ENCODE measurements around the gene POLK. TPM values are rescaled to one million over a fixed set of nuclear protein-coding genes. Genes with fewer than 3 reads are reported as not detected.

POLK gene
- total and polyA plus RNA-seq, 8 donors = 3.7 to 145 (median 21.2) TPM

DNA sequence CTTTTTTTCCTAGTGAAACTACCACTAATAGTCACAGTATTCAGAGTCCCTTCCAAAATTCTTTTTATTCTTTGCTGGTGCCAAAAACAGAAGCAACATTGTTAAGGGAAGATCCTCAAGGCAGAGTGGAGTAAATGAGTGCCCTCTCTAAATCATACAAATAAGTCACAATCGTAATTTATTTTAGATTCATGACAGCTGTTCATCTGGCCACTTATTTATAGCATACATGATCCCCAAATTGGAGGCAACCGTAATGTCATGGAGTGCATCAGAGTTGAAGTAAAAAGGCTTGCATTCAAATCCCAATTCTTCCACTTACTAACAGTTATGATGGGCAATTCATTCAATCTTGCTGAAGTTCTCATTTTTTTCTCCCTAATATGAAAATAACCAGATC is 33.4 kb downstream of the POLK start:
- Histone ChIP-seq H3K36me3 (peaks cover 0 to 8% (median 4%) of the 10 kb centered on the region in 4 donors), H3K9me3 (no peaks in the 10 kb centered on the region), H3K4me3 (no peak overlapping the region), H3K27me3 (no peaks in the 10 kb centered on the region), H3K4me1 (no peaks in the 10 kb centered on the region), H3K27ac (no peak overlapping the region)
- no peak for DNase-seq
- no peak for TF ChIP-seq POLR2AphosphoS5 (IDR thresholded peaks at IDR 0.05)
- TF ChIP-seq, protein P1, sequence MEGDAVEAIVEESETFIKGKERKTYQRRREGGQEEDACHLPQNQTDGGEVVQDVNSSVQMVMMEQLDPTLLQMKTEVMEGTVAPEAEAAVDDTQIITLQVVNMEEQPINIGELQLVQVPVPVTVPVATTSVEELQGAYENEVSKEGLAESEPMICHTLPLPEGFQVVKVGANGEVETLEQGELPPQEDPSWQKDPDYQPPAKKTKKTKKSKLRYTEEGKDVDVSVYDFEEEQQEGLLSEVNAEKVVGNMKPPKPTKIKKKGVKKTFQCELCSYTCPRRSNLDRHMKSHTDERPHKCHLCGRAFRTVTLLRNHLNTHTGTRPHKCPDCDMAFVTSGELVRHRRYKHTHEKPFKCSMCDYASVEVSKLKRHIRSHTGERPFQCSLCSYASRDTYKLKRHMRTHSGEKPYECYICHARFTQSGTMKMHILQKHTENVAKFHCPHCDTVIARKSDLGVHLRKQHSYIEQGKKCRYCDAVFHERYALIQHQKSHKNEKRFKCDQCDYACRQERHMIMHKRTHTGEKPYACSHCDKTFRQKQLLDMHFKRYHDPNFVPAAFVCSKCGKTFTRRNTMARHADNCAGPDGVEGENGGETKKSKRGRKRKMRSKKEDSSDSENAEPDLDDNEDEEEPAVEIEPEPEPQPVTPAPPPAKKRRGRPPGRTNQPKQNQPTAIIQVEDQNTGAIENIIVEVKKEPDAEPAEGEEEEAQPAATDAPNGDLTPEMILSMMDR (IDR thresholded peaks at IDR 0.05) = no peak
- no peak for TF ChIP-seq EP300 (IDR thresholded peaks at IDR 0.05)
- no peak for TF ChIP-seq POLR2A (IDR thresholded peaks at IDR 0.05)
- intact Hi-C loops (cut with DNase I; ENCODE audit: low total_unique reads) = no loop called here
- WGBS, 5 donors = 82 to 94% (median 83%) methylated on average over 2 of the region's 2 CpGs

DNA sequence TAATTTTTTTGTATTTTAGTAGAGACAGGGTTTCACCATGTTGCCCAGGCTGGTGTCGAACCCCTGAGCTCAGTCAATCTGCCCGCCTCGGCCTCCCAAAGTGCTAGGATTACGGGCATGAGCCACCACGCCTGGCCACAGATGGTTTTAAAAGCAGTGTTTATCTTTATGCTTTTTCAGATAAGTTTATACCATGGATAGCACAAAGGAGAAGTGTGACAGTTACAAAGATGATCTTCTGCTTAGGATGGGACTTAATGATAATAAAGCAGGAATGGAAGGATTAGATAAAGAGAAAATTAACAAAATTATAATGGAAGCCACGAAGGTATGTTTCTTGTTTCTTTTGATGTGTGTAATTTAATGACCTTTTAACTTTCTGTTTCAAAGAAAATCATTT is 35.1 kb downstream of the POLK start:
- Histone ChIP-seq H3K4me3 (no peak overlapping the region), H3K9me3 (no peaks in the 10 kb centered on the region), H3K4me1 (no peaks in the 10 kb centered on the region), H3K27ac (no peak overlapping the region), H3K36me3 (peaks cover 0 to 11% (median 4%) of the 10 kb centered on the region in 4 donors), H3K27me3 (no peaks in the 10 kb centered on the region)
- WGBS, 5 donors = 89 to 96% (median 94%) methylated on average over 6 of the region's 6 CpGs
- intact Hi-C loops (cut with DNase I; ENCODE audit: low total_unique reads) = no loop called here
- no peak for DNase-seq
- TF ChIP-seq POLR2AphosphoS5 (IDR thresholded peaks at IDR 0.05) (no peak), POLR2A (IDR thresholded peaks at IDR 0.05) (no peak), EP300 (IDR thresholded peaks at IDR 0.05) (no peak)
- TF ChIP-seq, protein P1 (IDR thresholded peaks at IDR 0.05) = no peak

DNA sequence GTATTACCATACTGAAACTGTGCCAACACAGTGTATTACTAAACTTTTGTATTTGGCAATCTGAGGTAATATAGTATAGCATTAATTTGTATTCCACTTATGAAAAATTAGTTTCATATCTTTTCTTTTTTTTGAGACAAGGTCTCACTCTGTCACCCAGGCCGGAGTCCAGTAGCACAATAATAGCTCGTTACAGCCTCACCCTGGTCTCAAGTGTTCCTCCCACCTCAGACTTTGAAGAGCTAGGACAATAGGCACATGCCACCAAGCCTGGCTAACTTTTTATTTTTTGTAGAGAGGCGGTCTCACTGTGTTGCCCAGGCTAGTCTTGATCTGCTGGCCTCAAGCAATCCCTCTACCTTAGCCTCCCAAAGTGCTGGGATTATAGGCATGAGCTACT is 36.1 kb downstream of the POLK start:
- DNase-seq = no peak
- no peaks in the 10 kb centered on the region for H3K27me3 ChIP-seq
- intact Hi-C loops (cut with DNase I; ENCODE audit: low total_unique reads) = no loop called here
- peaks cover 0 to 18% (median 14%) of the 10 kb centered on the region in 4 donors for H3K36me3 ChIP-seq
- no peak overlapping the region for H3K4me3 ChIP-seq
- no peak for TF ChIP-seq POLR2AphosphoS5 (IDR thresholded peaks at IDR 0.05)
- TF ChIP-seq EP300 (IDR thresholded peaks at IDR 0.05) = no peak
- TF ChIP-seq, protein P1 (IDR thresholded peaks at IDR 0.05) = no peak
- TF ChIP-seq POLR2A (IDR thresholded peaks at IDR 0.05) = no peak
- H3K27ac ChIP-seq = no peak overlapping the region
- H3K9me3 ChIP-seq = no peaks in the 10 kb centered on the region
- WGBS, 5 donors = 81 to 94% (median 91%) methylated on average over 3 of the region's 3 CpGs
- H3K4me1 ChIP-seq = no peaks in the 10 kb centered on the region

DNA sequence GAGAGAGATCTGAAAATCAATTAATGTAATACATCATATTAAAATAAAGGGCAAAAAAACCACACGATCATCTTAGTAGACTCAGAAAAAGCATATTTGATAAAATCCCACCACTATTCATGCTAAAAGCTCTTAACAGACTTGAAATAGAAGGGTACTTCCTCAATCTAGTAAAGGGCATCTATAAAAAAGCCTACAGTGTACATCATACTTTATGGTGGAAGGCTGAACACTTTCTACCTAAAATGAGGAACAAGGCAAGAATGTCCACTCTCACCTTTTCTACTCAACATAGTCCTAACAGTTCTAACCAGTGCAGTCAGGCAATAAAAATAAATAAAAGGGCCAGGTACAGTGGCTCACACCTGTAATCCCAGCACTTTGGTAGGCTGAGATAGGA is 38.9 kb downstream of the POLK start:
- intact Hi-C loops (cut with DNase I; ENCODE audit: low total_unique reads) = no loop called here
- Histone ChIP-seq H3K27me3 (no peaks in the 10 kb centered on the region), H3K4me3 (no peak overlapping the region), H3K36me3 (peaks cover 0 to 40% (median 37%) of the 10 kb centered on the region in 4 donors), H3K27ac (no peak overlapping the region), H3K4me1 (no peaks in the 10 kb centered on the region), H3K9me3 (no peaks in the 10 kb centered on the region)
- TF ChIP-seq, protein P1 (IDR thresholded peaks at IDR 0.05) = no peak
- TF ChIP-seq EP300 (IDR thresholded peaks at IDR 0.05) (no peak), POLR2AphosphoS5 (IDR thresholded peaks at IDR 0.05) (no peak), POLR2A (IDR thresholded peaks at IDR 0.05) (no peak)
- DNase-seq = no peak
- WGBS, 5 donors = 100% methylated on average over 1 of the region's 1 CpG
